ENCODE data around the gene PEX14.

- TF ChIP-seq CTCF (IDR thresholded peaks at IDR 0.05) (no peak), POLR2A (IDR thresholded peaks at IDR 0.05) (no peak), EP300 (IDR thresholded peaks at IDR 0.05) (no peak), POLR2AphosphoS5 (IDR thresholded peaks at IDR 0.05) (peak; percentile 26)
These were observed 174.2 kb downstream of the PEX14 start for GRCh38 chr1:10648689-10649516.

Measured in gastroesophageal sphincter (tissue), 3 donors.